LNCaP clone FGC (cell line): ENCODE results near the gene REM2.

Experiments used
- DNase-seq: peaks from one replicate; pipeline ENCODE4 v3.0.0-alpha.2; 2011; ENCODE audit warnings: low read depth
- H3K4me3 ChIP-seq: 2 replicates; pipeline ENCODE4 v1.5.1; 2011; ENCODE audit warnings: mild to moderate bottlenecking, low read depth, low read length, control low read depth
- TF ChIP-seq, protein P1 (sequence below): IDR thresholded peaks from 2 replicates; pipeline ENCODE4 v1.5.1; 2012; ENCODE audit warnings: mild to moderate bottlenecking; ENCODE audit not compliant: control insufficient read depth, insufficient read depth; ENCODE audit errors: extremely low read depth

Gene REM2

GRCh38 chr14:22893706-22894105 lies 10.7 kb downstream of the REM2 start:
- TF ChIP-seq, protein P1, sequence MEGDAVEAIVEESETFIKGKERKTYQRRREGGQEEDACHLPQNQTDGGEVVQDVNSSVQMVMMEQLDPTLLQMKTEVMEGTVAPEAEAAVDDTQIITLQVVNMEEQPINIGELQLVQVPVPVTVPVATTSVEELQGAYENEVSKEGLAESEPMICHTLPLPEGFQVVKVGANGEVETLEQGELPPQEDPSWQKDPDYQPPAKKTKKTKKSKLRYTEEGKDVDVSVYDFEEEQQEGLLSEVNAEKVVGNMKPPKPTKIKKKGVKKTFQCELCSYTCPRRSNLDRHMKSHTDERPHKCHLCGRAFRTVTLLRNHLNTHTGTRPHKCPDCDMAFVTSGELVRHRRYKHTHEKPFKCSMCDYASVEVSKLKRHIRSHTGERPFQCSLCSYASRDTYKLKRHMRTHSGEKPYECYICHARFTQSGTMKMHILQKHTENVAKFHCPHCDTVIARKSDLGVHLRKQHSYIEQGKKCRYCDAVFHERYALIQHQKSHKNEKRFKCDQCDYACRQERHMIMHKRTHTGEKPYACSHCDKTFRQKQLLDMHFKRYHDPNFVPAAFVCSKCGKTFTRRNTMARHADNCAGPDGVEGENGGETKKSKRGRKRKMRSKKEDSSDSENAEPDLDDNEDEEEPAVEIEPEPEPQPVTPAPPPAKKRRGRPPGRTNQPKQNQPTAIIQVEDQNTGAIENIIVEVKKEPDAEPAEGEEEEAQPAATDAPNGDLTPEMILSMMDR, result no peak
- no peak overlapping the region for H3K4me3 ChIP-seq
- DNase-seq, result no peak

GRCh38 chr14:22895402-22895801 lies 12.4 kb downstream of the REM2 start:
- DNase-seq, result no peak
- H3K4me3 ChIP-seq, result no peak overlapping the region
- TF ChIP-seq, protein P1, result no peak

- DNase-seq, result no peak
- no peak overlapping the region for H3K4me3 ChIP-seq
- TF ChIP-seq, protein P1, result no peak
Measured at GRCh38 chr14:22896356-22896755, 13.3 kb downstream of the REM2 start.

- DNase-seq, result no peak
- TF ChIP-seq, protein P1, result no peak
- no peak overlapping the region for H3K4me3 ChIP-seq
Measured at GRCh38 chr14:22896760-22897159, 13.7 kb downstream of the REM2 start.

GRCh38 chr14:22897357-22897756 lies 14.3 kb downstream of the REM2 start:
- TF ChIP-seq, protein P1, result no peak
- no peak overlapping the region for H3K4me3 ChIP-seq
- no peak for DNase-seq

DNA sequence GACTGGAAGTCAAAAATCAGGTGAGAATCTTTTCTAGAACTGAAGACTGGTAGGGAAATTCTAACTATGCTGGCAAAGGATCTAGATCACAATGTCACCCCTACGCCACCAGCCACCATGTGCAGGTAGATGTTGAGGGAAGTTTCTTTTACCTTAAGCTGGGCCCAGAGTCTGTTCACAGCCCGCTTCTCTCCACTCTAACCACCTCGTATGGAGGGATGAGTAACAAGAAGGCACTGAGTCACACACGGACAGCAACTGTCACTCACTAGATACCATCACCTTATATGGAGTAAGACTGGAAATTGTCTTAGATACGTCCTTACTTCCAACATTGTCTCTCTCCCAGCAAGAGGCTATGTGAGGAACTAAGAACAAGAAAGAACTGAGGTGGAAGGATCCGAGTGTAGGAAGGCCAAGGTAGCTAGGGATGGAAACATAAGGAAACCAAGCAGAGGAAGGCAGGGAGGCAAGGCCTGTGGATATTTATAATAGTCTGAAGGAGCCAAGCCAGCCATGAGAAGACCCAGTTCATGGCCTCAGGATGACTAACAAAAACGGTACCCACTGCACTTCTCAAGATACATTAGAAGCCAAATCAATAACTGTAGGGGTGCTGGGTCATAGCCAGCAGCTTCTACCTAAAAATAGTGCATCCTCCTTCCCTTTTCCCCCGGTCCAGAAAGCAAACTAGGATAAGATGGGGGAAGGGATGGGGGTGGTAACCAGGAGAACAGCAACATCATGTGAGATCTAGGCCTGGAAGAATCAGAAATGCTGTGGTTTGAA lies 15.5 kb downstream of the REM2 start:
- no peak for DNase-seq

More for the DNA sequence above, 15.5 kb downstream of the REM2 start:
- H3K4me3 ChIP-seq, result no peak overlapping the region
- TF ChIP-seq, protein P1, result no peak
